WERI-Rb-1 (cell line): Measurements from ENCODE around the gene TGFBR3.

Source experiments
- DNase-seq: peaks from one replicate; pipeline ENCODE4 v3.0.0-alpha.2; 2020
- H3K27ac ChIP-seq: fragments of 250-450 bp; sonication (Bioruptor Pico); 2 replicates; pipeline ENCODE4 v1.5.1; 2020; ENCODE audit warnings: mild to moderate bottlenecking, moderate library complexity
- H3K27me3 ChIP-seq: fragments of 250-450 bp; sonication (Bioruptor Pico); 2 replicates; pipeline ENCODE4 v1.5.1; 2021; ENCODE audit warnings: mild to moderate bottlenecking, low read depth, moderate library complexity; ENCODE audit not compliant: insufficient read depth, severe bottlenecking
- H3K36me3 ChIP-seq: fragments of 250-450 bp; sonication (Bioruptor Pico); 2 replicates; pipeline ENCODE4 v1.5.1; 2020; ENCODE audit warnings: mild to moderate bottlenecking, moderate library complexity
- H3K4me3 ChIP-seq: 2 replicates; pipeline ENCODE4 v1.5.1; 2011; ENCODE audit warnings: low read depth, mild to moderate bottlenecking, control low read depth, low read length
- H3K9me3 ChIP-seq: fragments of 250-450 bp; sonication (Bioruptor Pico); 2 replicates; pipeline ENCODE4 v1.5.1; 2021; ENCODE audit warnings: mild to moderate bottlenecking, moderate library complexity; ENCODE audit not compliant: severe bottlenecking
- TF ChIP-seq, protein P1 (sequence below): IDR thresholded peaks from 2 replicates; pipeline ENCODE4 v1.5.1; 2011; ENCODE audit warnings: low read depth, mild to moderate bottlenecking, control low read depth, inconsistent platforms, low read length

TGFBR3 gene

DNA sequence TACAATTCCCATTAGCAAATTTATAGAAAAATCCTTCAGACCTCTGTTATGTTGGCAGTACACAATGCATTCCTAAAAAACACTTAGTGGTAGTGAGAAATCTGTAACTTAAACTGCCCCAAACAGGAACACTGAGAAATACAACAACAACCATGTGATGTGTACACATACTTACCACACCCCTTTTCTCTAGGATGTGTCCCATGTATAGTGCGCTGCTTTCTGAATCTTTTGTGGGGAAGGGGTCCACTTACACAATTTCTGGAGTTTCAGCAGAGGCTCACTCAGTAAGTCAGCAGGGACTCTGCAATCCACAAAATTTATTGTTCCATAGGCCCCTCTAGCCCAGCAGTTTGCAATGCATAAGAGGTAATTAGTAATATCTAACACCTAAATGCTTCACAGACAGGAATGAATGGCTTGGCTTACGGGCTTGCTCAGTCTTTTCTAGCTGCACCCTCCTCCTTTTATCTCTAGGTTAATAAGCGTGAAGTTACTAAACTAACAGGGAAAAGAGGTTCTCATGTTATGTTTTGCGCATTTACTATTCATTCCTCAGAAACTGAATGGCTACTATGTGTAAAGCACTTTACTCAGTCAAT is 115.2 kb downstream of the TGFBR3 start:
- DNase-seq: no peak
- no peaks in the 10 kb centered on the region for H3K27me3 ChIP-seq

GRCh38 chr1:91769742-91770141 is 116.2 kb downstream of the TGFBR3 start:
- TF ChIP-seq, protein P1, sequence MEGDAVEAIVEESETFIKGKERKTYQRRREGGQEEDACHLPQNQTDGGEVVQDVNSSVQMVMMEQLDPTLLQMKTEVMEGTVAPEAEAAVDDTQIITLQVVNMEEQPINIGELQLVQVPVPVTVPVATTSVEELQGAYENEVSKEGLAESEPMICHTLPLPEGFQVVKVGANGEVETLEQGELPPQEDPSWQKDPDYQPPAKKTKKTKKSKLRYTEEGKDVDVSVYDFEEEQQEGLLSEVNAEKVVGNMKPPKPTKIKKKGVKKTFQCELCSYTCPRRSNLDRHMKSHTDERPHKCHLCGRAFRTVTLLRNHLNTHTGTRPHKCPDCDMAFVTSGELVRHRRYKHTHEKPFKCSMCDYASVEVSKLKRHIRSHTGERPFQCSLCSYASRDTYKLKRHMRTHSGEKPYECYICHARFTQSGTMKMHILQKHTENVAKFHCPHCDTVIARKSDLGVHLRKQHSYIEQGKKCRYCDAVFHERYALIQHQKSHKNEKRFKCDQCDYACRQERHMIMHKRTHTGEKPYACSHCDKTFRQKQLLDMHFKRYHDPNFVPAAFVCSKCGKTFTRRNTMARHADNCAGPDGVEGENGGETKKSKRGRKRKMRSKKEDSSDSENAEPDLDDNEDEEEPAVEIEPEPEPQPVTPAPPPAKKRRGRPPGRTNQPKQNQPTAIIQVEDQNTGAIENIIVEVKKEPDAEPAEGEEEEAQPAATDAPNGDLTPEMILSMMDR: no peak
- H3K4me3 ChIP-seq: no peak overlapping the region
- no peak for DNase-seq
- no peak overlapping the region for H3K27ac ChIP-seq
- H3K27me3 ChIP-seq: no peaks in the 10 kb centered on the region
- H3K9me3 ChIP-seq: no peaks in the 10 kb centered on the region
- no peaks in the 10 kb centered on the region for H3K36me3 ChIP-seq

More for the DNA sequence above, 115.2 kb downstream of the TGFBR3 start:
- Histone ChIP-seq H3K36me3 (no peaks in the 10 kb centered on the region), H3K9me3 (no peaks in the 10 kb centered on the region), H3K27ac (no peak overlapping the region), H3K4me3 (no peak overlapping the region)
- TF ChIP-seq, protein P1: no peak

GRCh38 chr1:91768786-91769725 is 116.9 kb downstream of the TGFBR3 start:
- Histone ChIP-seq H3K4me3 (no peak overlapping the region), H3K9me3 (no peaks in the 10 kb centered on the region), H3K27me3 (no peaks in the 10 kb centered on the region), H3K36me3 (no peaks in the 10 kb centered on the region), H3K27ac (no peak overlapping the region)
- DNase-seq: no peak
- TF ChIP-seq, protein P1: no peak

- TF ChIP-seq, protein P1: no peak
- H3K36me3 ChIP-seq: no peaks in the 10 kb centered on the region
- H3K27ac ChIP-seq: no peak overlapping the region
- no peak for DNase-seq
- H3K4me3 ChIP-seq: no peak overlapping the region
- no peaks in the 10 kb centered on the region for H3K27me3 ChIP-seq
- H3K9me3 ChIP-seq: no peaks in the 10 kb centered on the region
Measured at GRCh38 chr1:91768120-91768519, 117.8 kb downstream of the TGFBR3 start.

- no peaks in the 10 kb centered on the region for H3K36me3 ChIP-seq
- DNase-seq: no peak
- H3K9me3 ChIP-seq: no peaks in the 10 kb centered on the region
- TF ChIP-seq, protein P1: no peak
- no peak overlapping the region for H3K27ac ChIP-seq
- no peak overlapping the region for H3K4me3 ChIP-seq
- H3K27me3 ChIP-seq: no peaks in the 10 kb centered on the region
Measured at GRCh38 chr1:91766883-91767282, 119.1 kb downstream of the TGFBR3 start.
